Retinal pigment epithelial cell (primary cell): ENCODE results near the gene KRT4.
"Not testable (repeated sequence)": the region's sequence is repeated elsewhere in the genome, so short reads cannot be mapped to it uniquely, and the experiment has no call there.

Experiments used
- DNase-seq: peaks from one replicate; pipeline ENCODE4 v3.0.0-alpha.2; 2010; ENCODE audit warnings: low read depth
- H3K4me3 ChIP-seq: 2 replicates; pipeline ENCODE4 v1.5.1; 2011; ENCODE audit warnings: mild to moderate bottlenecking, low read length, control low read depth, moderate library complexity
- CTCF ChIP-seq: conservative IDR thresholded peaks from 2 replicates; pipeline ENCODE4 v1.5.1; 2011; ENCODE audit warnings: low read depth, low read length, control low read depth, inconsistent platforms

KRT4 gene

GRCh38 chr12:52813885-52814709 is at the start of gene KRT4:
TSS of gene KRT4 (minus strand) at chr12:52814116. CDS start at chr12:52814058, 58 bp downstream.
- no peak for DNase-seq
- no peak within 1 kb of the TSS for H3K4me3 ChIP-seq
- TF ChIP-seq CTCF, result no peak

- no peak for DNase-seq
- TF ChIP-seq CTCF, result no peak
- no peak overlapping the region for H3K4me3 ChIP-seq
Observed at GRCh38 chr12:52862023-52862422, 48.1 kb upstream of the KRT4 start.

- no peak for TF ChIP-seq CTCF
- no peak for DNase-seq
- no peak overlapping the region for H3K4me3 ChIP-seq
Observed at GRCh38 chr12:52861511-52861910, 47.6 kb upstream of the KRT4 start.

- no peak overlapping the region for H3K4me3 ChIP-seq
- no peak for TF ChIP-seq CTCF
- no peak for DNase-seq
Observed at GRCh38 chr12:52860102-52860823, 46.3 kb upstream of the KRT4 start.

GRCh38 chr12:52857500-52857899 is 43.6 kb upstream of the KRT4 start:
- no peak for DNase-seq
- no peak for TF ChIP-seq CTCF
- no peak overlapping the region for H3K4me3 ChIP-seq

- H3K4me3 ChIP-seq, result no peak overlapping the region
- TF ChIP-seq CTCF, result no peak
- no peak for DNase-seq
Observed at GRCh38 chr12:52856787-52857186, 42.9 kb upstream of the KRT4 start.

GRCh38 chr12:52856077-52856476 is 42.2 kb upstream of the KRT4 start:
- DNase-seq, H3K4me3 ChIP-seq: not testable (repeated sequence)
